ENCODE data around the gene ARFGAP1.

ARFGAP1 gene

GRCh38 chr20:63318391-63319163 is 46.0 kb downstream of the ARFGAP1 start:
- DNase-seq (ENCODE audit: low spot score), result no peak
- in situ Hi-C loops (cut with MboI; ENCODE audit: low sequenced_read_pairs, unreplicated experiment), result no loop called here
- no peak for TF ChIP-seq CTCF (IDR thresholded peaks at IDR 0.05; ENCODE audit: borderline replicate concordance, control extremely low read depth, extremely low read depth, insufficient read depth, missing control alignments)

GRCh38 chr20:63319164-63320040 is 46.8 kb downstream of the ARFGAP1 start:
- no peak for TF ChIP-seq CTCF (IDR thresholded peaks at IDR 0.05; ENCODE audit: borderline replicate concordance, control extremely low read depth, extremely low read depth, insufficient read depth, missing control alignments)
- no peak for DNase-seq (ENCODE audit: low spot score)
- in situ Hi-C loops (cut with MboI; ENCODE audit: low sequenced_read_pairs, unreplicated experiment), result no loop called here

- no peak for DNase-seq (ENCODE audit: low spot score)
- in situ Hi-C loops (cut with MboI; ENCODE audit: low sequenced_read_pairs, unreplicated experiment), result no loop called here
- TF ChIP-seq CTCF (IDR thresholded peaks at IDR 0.05; ENCODE audit: borderline replicate concordance, control extremely low read depth, extremely low read depth, insufficient read depth, missing control alignments), result no peak
Observed at GRCh38 chr20:63320041-63320511, 47.5 kb downstream of the ARFGAP1 start.

- in situ Hi-C loops (cut with MboI; ENCODE audit: low sequenced_read_pairs, unreplicated experiment), result no loop called here
- DNase-seq (ENCODE audit: low spot score), result no peak
- no peak for TF ChIP-seq CTCF (IDR thresholded peaks at IDR 0.05; ENCODE audit: borderline replicate concordance, control extremely low read depth, extremely low read depth, insufficient read depth, missing control alignments)
Observed at GRCh38 chr20:63320616-63321147, 48.1 kb downstream of the ARFGAP1 start.

GRCh38 chr20:63321148-63321831 is 48.7 kb downstream of the ARFGAP1 start:
- TF ChIP-seq CTCF (IDR thresholded peaks at IDR 0.05; ENCODE audit: borderline replicate concordance, control extremely low read depth, extremely low read depth, insufficient read depth, missing control alignments), result no peak
- DNase-seq (ENCODE audit: low spot score), result no peak
- in situ Hi-C loops (cut with MboI; ENCODE audit: low sequenced_read_pairs, unreplicated experiment), result no loop called here
